HG03575 (cell line): ENCODE results near the gene CFAP54.
"Not testable (repeated sequence)": the region's sequence is repeated elsewhere in the genome, so short reads cannot be mapped to it uniquely, and the experiment has no call there.

Experiments
- ATAC-seq: cut with Tn5 transposase; IDR thresholded peaks from one replicate; pipeline ENCODE4 v1.9.1; 2021; ENCODE audit not compliant: unreplicated experiment, insufficient number of reproducible peaks, low FRiP score; ENCODE audit errors: extremely low read depth

CFAP54 gene

GRCh38 chr12:96578526-96579125, 89.2 kb downstream of the CFAP54 start:
- peak; percentile 61 for ATAC-seq

GRCh38 chr12:96585977-96586376, 96.6 kb downstream of the CFAP54 start:
- ATAC-seq = no peak

GRCh38 chr12:96587691-96588090, 98.3 kb downstream of the CFAP54 start:
- no peak for ATAC-seq

GRCh38 chr12:96590970-96591369, 101.6 kb downstream of the CFAP54 start:
- no peak for ATAC-seq

GRCh38 chr12:96604374-96604773, 115.0 kb downstream of the CFAP54 start:
- not testable (repeated sequence) for ATAC-seq

- no peak for ATAC-seq
Observed at GRCh38 chr12:96605684-96606083, 116.3 kb downstream of the CFAP54 start.

- ATAC-seq = no peak
Observed at GRCh38 chr12:96606134-96606533, 116.8 kb downstream of the CFAP54 start.

- no peak for ATAC-seq
Observed at GRCh38 chr12:96606644-96607043, 117.3 kb downstream of the CFAP54 start.

- no peak for ATAC-seq
Observed at GRCh38 chr12:96617178-96617577, 127.8 kb downstream of the CFAP54 start.

- no peak for ATAC-seq
Observed at GRCh38 chr12:96623155-96623554, 133.8 kb downstream of the CFAP54 start.

GRCh38 chr12:96623656-96624217, 134.4 kb downstream of the CFAP54 start:
- no peak for ATAC-seq

- no peak for ATAC-seq
Observed at GRCh38 chr12:96635844-96636243, 146.5 kb downstream of the CFAP54 start.

GRCh38 chr12:96636895-96637294, 147.5 kb downstream of the CFAP54 start:
- ATAC-seq = no peak

GRCh38 chr12:96648923-96649322, 159.5 kb downstream of the CFAP54 start:
- no peak for ATAC-seq

GRCh38 chr12:96652870-96653269, 163.5 kb downstream of the CFAP54 start:
- no peak for ATAC-seq

- no peak for ATAC-seq
Observed at GRCh38 chr12:96658075-96658474, 168.7 kb downstream of the CFAP54 start.

- ATAC-seq = no peak
Observed at GRCh38 chr12:96669786-96670185, 180.4 kb downstream of the CFAP54 start.

- ATAC-seq = no peak
Observed at GRCh38 chr12:96670334-96670899, 181.0 kb downstream of the CFAP54 start.

- not testable (repeated sequence) for ATAC-seq
Observed at GRCh38 chr12:96675519-96675918, 186.1 kb downstream of the CFAP54 start.

- no peak for ATAC-seq
Observed at GRCh38 chr12:96677363-96677762, 188.0 kb downstream of the CFAP54 start.

- no peak for ATAC-seq
Observed at GRCh38 chr12:96687719-96688118, 198.3 kb downstream of the CFAP54 start.
